GM19351 (cell line): ENCODE results near the gene SEPHS2.
"Not testable (repeated sequence)": the region's sequence is repeated elsewhere in the genome, so short reads cannot be mapped to it uniquely, and the experiment has no call there.

Source experiments
- ATAC-seq: cut with Tn5 transposase; IDR thresholded peaks from one replicate; pipeline ENCODE4 v1.9.1; 2021; ENCODE audit warnings: mild to moderate bottlenecking, moderate library complexity; ENCODE audit not compliant: unreplicated experiment

SEPHS2 gene, protein sequence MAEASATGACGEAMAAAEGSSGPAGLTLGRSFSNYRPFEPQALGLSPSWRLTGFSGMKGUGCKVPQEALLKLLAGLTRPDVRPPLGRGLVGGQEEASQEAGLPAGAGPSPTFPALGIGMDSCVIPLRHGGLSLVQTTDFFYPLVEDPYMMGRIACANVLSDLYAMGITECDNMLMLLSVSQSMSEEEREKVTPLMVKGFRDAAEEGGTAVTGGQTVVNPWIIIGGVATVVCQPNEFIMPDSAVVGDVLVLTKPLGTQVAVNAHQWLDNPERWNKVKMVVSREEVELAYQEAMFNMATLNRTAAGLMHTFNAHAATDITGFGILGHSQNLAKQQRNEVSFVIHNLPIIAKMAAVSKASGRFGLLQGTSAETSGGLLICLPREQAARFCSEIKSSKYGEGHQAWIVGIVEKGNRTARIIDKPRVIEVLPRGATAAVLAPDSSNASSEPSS

DNA sequence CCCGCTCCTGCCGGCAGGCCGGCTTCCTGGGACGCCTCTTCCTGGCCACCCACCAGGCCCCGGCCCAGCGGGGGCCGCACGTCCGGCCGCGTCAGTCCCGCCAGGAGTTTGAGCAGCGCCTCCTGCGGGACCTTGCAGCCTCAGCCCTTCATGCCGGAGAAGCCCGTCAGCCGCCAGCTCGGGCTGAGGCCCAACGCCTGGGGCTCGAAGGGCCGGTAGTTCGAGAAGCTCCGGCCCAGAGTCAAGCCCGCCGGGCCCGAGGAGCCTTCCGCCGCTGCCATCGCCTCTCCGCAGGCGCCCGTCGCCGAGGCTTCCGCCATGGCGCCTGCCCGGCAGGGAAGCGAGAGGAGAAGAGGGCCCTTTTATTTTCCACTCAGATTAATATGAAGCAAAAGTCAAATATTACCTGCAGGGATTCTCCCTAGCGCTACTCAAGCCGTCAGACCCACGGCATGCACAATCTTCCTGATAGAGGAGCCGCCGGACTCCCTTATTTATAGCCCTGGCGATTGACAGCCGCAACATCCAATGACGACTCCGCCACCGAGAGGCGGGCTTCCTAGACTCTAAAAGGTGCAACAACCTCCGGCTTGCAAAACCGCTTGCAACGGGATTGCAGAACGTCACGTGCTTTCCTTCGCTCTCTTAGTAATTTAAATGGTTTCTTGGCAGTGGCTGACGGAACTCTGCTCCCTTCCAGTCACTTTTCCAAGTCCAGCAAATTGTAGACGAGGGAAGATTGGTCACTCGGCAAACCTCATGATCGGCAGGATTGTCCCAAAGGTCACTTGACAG lies at the start of gene SEPHS2:
Gene SEPHS2 (minus strand): TSS at position 467 of the 795 bp plus-strand sequence. CDS start 147 bp downstream, at position 320.
- peak; percentile 86 for ATAC-seq

DNA sequence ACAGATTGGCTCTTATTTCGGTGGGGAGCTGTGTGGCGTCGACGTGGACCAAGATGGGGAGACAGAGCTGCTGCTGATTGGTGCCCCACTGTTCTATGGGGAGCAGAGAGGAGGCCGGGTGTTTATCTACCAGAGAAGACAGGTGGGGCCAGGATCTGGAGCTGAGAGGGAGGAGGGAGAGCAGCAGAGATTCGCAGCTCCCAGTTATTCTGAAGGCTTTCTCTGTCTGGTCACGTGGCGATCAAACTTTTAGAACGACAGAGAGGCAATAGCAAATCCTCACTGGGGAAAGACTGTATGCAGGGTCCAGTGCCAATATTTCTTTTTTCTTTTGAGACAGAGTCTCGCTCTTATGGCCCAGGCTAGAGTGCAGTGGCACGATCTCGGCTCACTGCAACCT lies 49.0 kb upstream of the SEPHS2 start:
- no peak for ATAC-seq

DNA sequence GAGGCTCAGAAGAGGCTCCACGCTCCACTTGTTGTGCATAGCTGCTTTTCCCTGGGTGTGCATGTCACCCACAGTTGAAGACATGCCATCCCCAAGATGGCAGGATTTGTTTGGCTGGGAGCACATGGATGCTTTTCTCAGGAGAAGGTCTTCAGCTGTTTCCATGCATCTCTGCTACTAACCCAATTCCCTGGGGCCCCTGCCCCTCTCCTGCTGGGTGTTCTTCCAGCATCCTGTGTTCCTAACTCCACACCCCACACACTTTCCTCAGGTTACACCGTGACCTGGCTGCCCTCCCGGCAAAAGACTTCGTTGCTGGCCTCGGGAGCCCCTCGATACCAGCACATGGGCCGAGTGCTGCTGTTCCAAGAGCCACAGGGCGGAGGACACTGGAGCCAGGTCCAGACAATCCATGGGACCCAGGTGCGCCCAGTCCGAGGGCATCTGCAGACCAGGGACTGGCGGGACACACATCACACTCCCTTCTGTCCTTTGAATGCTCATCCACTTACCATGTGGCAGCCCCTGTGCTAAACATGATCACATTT lies 48.3 kb upstream of the SEPHS2 start:
- no peak for ATAC-seq

DNA sequence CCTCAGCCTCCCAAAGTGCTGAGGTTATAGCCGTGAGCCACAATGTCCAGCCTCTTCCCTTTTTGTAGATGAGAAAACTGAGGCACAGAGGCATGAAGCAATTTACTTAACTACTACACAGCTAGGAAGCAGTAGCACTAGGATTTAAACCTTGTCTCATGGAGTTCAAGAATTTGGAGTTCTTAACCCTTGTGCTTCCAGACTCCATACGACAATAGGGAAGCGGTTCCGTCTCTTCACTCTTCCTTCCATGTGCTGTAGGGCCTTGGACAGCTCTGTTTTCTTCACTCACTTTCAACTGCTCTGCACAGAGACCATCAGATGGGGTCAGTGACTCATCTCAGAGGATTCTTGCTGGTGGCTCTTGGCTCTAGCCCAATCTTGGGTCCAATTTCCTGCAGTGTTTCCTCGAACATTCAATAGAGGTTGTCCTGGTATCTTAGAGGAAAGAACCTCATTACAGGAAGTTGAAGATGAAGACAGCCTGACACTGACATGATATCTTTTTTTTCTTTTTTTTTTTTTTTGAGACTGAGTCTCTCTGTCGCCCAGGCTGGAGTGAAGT lies 46.2 kb upstream of the SEPHS2 start:
- ATAC-seq = no peak

DNA sequence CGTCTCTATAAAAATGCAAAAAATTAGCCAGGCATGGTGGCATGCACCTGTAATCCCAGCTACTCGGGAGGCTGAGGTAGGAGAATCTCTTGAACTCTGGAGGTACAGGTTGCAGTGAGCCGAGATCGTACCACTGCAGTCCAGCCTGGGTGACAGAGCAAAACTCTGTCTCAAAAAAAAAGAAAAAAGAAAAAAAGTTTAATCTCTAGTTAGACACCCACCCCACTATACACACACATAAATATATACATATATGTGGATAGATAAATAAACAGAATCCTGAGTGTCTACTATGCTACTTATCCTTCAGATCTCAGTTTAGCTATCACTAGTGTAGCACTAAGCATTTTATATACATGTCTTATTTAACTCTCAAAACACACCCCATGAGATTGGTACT lies 45.6 kb upstream of the SEPHS2 start:
- ATAC-seq = no peak

DNA sequence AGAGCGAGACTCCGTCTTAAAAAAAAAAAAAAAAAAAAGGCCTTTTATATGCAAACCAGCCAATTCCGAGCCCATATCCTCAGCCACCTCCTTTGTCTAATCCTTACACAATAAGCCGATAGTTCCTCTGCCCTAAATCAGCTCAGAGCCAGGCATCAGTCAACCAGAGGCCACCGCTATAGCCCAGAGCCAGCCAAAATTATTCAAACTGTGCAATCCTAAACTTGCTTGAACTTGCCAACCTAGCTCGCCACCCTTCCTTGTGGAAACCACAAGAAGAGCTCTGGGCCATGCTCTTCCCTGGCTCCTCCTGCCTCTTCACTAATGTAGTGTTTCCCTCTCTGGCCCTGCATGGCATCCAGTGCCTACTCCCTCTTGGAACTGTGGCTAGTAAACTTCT lies 44.5 kb upstream of the SEPHS2 start:
- ATAC-seq = no peak

DNA sequence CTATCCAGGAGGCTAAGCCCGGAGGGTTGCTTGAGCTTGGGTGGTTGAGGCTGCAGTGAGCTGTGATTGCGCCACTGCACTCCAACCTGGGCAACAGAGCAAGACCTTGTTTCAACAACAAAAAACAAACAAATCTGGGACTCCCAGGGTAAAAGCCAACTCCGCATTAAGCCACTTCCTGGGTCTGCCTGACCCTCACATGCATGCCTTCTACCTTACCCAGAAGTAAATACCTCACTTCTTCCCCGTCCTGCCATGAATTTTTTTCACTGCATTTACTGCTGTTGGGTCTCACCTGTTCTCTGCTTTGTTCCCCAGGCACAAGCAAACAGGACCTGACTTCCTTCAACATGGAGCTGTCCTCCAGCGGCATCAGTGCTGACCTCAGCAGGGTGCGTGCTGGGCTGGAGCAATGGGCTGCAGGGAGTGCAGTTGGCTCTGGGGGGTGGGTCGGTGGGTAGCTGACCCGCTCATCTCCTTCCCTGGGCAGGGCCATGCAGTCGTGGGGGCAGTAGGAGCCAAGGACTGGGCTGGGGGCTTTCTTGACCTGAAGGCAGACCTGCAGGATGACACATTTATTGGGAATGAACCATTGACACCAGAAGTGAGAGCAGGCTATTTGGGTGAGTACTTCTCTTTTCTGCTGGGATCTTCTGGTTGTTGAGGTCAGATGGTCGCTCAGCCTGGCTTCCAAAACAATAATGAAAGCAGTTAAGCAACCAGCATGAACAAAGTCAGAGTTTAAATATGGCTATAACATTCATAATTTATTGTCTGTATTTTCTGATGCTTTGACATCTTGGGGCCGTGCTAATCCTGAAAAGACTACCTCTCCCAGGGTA lies 43.3 kb upstream of the SEPHS2 start:
- ATAC-seq = no peak

DNA sequence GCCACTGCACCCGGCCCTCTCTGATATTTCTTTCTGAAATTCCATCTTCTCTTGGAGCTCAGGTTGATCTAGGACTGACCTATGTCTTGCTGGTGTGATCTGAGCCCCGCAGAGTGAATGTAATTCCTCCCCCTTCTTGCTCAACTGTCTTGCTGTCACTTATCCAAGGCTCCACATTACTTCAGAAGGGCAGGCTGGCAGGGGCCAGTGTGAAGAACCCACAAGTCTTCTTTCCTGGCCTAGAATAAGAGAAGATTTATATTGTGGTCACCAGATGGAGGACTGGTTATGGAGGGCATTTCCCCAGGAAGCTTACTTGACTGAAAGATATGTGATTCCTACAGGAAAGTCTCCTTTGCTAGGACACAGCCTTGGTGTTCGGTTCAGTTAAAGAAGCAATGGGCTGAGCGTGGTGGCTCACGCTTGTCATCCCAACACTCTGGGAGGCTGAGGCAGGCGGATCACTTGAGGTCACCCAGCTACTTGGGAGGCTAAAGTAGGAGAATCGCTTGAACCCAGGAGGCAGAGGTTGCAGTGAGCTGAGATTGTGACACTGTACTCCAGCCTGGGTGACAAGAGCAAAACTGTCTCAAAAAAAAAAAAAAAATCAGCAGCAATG lies 40.3 kb upstream of the SEPHS2 start:
- no peak for ATAC-seq

DNA sequence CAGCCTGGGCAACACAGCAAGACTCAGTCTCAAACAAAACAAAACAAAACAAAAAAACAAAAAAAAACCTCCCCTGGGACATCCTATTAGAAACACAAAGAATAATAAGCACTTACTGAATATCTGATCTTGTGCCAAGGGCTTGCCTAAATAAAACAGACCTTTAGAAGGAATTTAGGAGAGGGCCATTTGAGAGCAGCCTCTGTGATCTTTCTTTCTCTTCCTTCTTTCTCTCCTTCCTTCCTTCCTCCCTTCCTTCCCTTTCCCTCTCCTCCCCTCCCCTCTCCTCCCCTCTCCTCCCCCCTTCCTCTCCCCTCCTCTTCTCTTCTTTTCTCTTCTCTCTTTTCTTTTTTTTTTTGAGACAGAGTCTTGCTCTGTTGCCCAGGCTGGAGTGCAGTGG lies 39.2 kb upstream of the SEPHS2 start:
- ATAC-seq = no peak

DNA sequence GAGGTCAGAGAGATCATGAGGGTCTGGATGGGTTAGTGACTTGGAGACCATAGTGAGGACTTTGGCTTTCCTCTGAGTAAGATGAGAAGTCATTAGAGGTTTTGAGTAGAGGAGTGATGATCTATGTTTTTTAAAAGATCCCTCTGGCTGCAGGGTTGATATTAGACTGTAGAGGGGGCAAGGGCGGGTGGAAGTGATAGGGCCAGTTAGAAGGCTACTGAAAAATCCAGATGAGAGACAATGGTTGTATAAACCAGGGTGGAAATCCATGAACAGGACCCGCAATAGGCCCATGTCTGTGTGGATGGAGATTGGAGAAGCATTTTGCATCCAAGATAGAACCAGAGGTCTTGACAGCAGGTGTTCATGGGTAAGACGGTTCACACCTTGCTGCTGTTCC lies 36.7 kb upstream of the SEPHS2 start:
- ATAC-seq = no peak

DNA sequence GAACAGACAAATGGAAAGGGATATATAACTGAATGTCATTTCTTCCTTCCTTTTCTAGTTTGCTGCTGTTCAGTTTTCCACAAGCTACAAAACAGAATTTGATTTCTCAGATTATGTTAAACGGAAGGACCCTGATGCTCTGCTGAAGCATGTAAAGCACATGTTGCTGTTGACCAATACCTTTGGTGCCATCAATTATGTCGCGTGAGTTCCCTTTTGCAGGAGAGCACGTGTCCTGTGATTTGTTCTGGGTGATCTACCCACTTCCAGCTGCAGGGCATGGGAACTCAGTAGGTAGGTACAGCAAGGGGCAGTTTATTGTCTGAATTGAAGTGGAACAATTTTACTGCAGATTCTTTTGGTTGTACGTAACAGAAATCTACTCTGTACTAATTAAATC lies 35.7 kb upstream of the SEPHS2 start:
- no peak for ATAC-seq

DNA sequence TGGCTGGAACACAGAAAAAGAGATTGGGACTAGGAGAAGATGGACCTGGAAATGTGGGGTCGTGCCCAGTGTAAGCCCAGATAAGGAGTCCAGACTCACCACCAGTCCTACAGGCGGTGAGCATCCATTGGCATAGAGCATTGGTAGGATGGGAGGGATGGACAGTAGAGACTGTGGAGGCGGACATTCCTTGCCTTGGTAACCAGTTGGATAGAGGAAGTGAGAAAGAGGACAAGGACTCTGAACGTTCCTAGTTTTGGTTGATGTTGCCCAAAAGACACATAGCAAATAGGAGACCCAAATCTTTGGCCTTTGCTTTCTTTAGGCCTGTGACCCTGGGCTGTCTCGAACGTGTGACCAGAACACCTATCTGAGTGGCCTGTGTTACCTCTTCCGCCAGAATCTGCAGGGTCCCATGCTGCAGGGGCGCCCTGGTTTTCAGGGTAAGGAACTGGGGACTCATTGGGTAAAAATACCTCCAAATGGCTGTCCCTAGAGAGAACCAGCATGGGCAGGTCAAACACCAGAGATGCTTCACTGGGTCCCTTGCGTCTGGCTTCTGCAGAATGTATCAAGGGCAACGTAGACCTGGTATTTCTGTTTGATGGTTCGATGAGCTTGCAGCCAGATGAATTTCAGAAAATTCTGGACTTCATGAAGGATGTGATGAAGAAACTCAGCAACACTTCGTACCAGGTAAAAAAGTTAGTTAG lies 33.2 kb upstream of the SEPHS2 start:
- ATAC-seq = no peak

DNA sequence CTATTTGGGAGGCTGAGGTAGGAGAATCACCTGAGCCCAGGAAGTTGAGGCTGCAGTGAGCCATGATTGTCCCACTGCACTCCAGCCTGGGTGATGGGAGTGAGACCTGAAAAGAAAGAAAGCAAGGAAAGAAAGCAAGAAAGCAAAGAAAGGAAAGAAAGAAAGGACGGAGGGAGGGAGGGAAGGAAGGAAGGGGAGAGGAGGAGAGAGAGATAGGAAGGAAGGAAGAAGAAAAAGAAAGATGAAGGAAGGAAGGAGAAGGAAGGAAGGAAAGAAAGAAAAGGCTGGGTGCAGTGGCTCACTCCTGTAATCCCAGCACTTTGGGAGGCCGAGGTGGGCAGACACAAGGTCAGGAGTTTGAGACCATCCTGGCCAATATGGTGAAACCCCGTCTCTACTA lies 32.1 kb upstream of the SEPHS2 start:
- ATAC-seq = not testable (repeated sequence)

DNA sequence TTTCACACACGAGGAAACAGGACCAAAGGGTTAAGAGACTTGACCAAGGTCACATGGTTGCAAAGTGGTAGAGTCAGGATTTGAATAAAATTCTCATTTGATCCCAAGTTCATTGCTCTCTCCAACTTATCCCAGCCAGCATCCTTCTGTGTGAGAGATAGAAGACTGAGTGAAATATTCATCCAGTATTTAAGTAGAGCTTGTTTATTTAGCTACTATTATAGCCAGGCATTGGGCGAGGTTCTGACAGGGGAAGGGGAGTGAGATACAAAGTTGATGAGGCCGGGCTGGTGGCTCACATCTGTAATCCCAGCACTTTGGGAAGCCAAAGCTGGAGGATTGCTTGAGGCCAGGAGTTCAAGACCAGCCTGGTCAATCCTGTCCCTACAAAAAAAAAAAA lies 31.3 kb upstream of the SEPHS2 start:
- ATAC-seq = no peak

DNA sequence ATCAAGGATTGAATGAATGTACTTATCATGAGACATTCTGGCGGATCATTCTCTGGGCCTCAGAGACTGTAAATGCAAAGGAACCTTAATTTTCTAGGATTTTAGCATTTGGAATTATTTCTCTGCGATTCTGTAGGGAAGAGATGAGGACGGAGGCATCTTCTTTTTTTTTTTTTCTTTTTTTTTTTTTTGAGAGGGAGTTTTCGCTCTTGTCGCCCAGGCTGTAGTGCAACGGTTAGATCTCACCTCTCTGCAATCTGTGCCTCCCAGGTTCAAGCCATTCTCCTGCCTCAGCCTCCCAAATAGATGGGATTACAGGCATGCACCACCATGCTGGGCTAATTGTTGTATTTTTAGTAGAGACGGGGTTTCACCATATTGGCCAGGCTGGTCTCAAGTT lies 29.0 kb upstream of the SEPHS2 start:
- no peak for ATAC-seq

DNA sequence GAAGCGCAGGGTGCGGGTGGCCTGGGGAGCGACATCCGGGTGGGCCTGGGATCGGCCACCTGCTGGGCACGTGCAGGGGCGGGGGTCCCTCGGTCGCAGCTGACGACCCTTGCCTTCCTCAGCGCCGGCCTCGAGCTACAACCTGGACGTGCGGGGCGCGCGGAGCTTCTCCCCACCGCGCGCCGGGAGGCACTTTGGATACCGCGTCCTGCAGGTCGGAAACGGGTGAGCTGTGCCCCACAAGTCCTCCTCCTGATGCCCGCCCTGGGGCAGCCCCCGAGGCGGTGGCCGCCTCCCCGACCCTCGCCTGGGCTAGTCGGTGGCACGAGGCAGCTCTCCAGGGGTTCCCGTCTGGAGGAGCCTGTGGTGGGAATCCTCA lies 28.4 kb upstream of the SEPHS2 start:
- no peak for ATAC-seq

DNA sequence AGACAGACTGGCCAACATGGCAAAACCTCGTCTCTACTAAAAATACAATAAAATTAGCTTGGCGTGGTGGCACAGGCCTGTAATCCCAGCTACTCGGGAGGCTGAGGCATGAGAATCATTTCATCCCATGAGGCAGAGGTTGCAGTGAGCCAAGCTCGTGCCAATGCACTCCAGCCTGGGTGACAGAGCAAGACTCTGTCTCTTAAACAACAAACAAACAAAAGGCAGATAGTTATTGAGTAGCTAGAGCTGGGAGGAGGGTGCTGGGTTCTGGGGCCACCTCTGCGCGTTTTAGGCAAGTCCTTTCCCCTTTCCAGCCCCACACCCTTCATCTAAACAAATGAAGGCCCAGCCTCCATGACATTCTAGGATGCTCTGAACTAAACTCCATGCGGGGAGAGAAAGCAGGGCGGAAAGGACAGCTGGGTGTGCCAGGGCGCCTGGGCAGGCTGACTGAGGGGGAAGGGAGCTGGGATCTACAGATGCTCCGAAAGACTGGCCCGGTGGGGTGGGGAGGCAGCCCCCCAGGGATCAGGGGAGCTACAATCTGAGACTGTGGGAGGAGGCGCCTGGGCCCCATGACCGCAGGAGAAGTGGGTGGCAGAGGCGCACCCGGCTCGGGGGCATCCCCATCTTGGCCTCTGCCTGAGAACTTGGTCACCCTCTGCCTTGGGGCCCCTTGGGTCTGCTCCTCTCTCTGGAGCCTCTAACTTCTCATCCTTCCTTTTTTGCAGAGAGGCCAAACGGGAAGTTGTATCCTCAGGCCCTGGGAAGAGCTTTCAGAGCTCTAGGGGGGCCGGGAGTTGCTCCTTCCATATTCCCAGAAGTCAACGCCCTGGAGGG lies 27.8 kb upstream of the SEPHS2 start:
- ATAC-seq = no peak

DNA sequence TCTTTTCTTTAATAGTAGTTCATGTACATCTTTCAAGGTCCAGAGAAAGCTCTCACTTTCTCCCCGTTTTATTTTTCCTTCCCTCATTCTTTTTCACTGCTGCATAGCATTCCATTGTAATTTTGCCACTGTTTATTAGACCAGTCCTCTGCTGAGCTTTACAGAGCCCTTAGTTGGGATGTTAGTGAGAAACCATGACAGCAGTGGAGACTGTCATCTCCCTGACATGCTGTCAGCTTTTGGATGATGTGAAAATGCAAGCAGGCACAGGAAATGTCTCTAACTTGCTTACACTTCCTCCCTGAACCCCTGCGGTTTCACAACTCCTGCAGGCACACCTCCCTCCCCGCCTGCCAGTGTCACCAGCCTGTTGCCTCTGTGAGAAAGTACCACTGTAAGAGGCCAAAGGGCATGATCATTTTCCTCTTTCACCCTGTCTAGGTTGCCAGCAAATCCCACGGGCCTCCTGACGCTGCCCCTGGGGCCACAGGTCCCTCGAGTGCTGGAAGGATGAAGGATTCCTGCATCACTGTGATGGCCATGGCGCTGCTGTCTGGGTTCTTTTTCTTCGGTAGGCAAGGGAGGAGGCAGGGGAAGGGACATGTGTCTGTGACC lies 26.8 kb upstream of the SEPHS2 start, which contains the start of gene ITGAL:
Gene ITGAL (plus strand): TSS at position 415 of the 615 bp plus-strand sequence. CDS start 96 bp downstream, at position 511.
- ATAC-seq = peak; percentile 38
